Memory B cell (primary cell): ENCODE measurements around the gene NGFR.
"Not testable (repeated sequence)": the region's sequence is repeated elsewhere in the genome, so short reads cannot be mapped to it uniquely, and the experiment has no call there.

Experiments
- ATAC-seq: fragments of 150-1000 bp; cut with Tn5 transposase; 2 replicates; pipeline ENCODE4 v1.10.0; 2021; ENCODE audit warnings: low read depth, mild to moderate bottlenecking, moderate library complexity
- DNase-seq, 2 donors: peaks; one replicate each; pipeline ENCODE4 v3.0.0; 2022; ENCODE audit warnings: low spot score in 2 of 2
- H3K27ac Mint-ChIP-seq: one replicate; pipeline ENCODE4 v1.8.0; 2022; ENCODE audit warnings: mild to moderate bottlenecking, moderate library complexity, mixed read lengths
- H3K27me3 Mint-ChIP-seq: one replicate; pipeline ENCODE4 v1.8.0; 2022; ENCODE audit warnings: mixed read lengths
- H3K36me3 Mint-ChIP-seq: one replicate; pipeline ENCODE4 v1.8.0; 2022; ENCODE audit warnings: mild to moderate bottlenecking, mixed read lengths
- H3K4me1 Mint-ChIP-seq: one replicate; pipeline ENCODE4 v1.8.0; 2022; ENCODE audit warnings: mixed read lengths
- H3K4me3 Mint-ChIP-seq: one replicate; pipeline ENCODE4 v1.8.0; 2022; ENCODE audit warnings: mild to moderate bottlenecking, moderate library complexity, mixed read lengths
- H3K9me3 Mint-ChIP-seq: one replicate; pipeline ENCODE4 v1.8.0; 2022; ENCODE audit warnings: mixed read lengths

The NGFR gene

GRCh38 chr17:49546546-49547535 is 51.7 kb downstream of the NGFR start:
- Mint-ChIP-seq H3K27me3 (peaks cover 9% of the 10 kb centered on the region), H3K27ac (no peak overlapping the region), H3K4me3 (no peak overlapping the region), H3K4me1 (no peaks in the 10 kb centered on the region), H3K36me3 (no peaks in the 10 kb centered on the region), H3K9me3 (peaks cover 4% of the 10 kb centered on the region)
- ATAC-seq (no peak), DNase-seq (no peak)

- ATAC-seq (no peak), DNase-seq (no peak)
- H3K27ac Mint-ChIP-seq: no peak overlapping the region
- H3K4me3 Mint-ChIP-seq: no peak overlapping the region
- H3K4me1 Mint-ChIP-seq: no peaks in the 10 kb centered on the region
- H3K27me3 Mint-ChIP-seq: peaks cover 9% of the 10 kb centered on the region
- H3K36me3 Mint-ChIP-seq: no peaks in the 10 kb centered on the region
- H3K9me3 Mint-ChIP-seq: peaks cover 4% of the 10 kb centered on the region
These were observed 52.5 kb downstream of the NGFR start for GRCh38 chr17:49547566-49547965.

- H3K4me3 Mint-ChIP-seq: no peak overlapping the region
- DNase-seq (no peak), ATAC-seq (no peak)
- H3K9me3 Mint-ChIP-seq: peaks cover 4% of the 10 kb centered on the region
- H3K4me1 Mint-ChIP-seq: peaks cover 3% of the 10 kb centered on the region
- peaks cover 9% of the 10 kb centered on the region for H3K27me3 Mint-ChIP-seq
- no peaks in the 10 kb centered on the region for H3K36me3 Mint-ChIP-seq
- H3K27ac Mint-ChIP-seq: no peak overlapping the region
These were observed 53.0 kb downstream of the NGFR start for GRCh38 chr17:49548051-49548505.

- Mint-ChIP-seq H3K27me3 (peaks cover 9% of the 10 kb centered on the region), H3K36me3 (no peaks in the 10 kb centered on the region), H3K4me1 (peaks cover 7% of the 10 kb centered on the region), H3K4me3 (no peak overlapping the region), H3K9me3 (peaks cover 4% of the 10 kb centered on the region), H3K27ac (no peak overlapping the region)
- DNase-seq (no peak), ATAC-seq (no peak)
These were observed 53.6 kb downstream of the NGFR start for GRCh38 chr17:49548506-49549310.

- Mint-ChIP-seq H3K27ac (no peak overlapping the region), H3K9me3 (no peaks in the 10 kb centered on the region), H3K36me3 (no peaks in the 10 kb centered on the region), H3K4me3 (no peak overlapping the region), H3K27me3 (peaks cover 7% of the 10 kb centered on the region), H3K4me1 (peaks cover 8% of the 10 kb centered on the region)
- DNase-seq: no peak
- no peak for ATAC-seq
These were observed 54.2 kb downstream of the NGFR start for GRCh38 chr17:49549311-49549605.

- DNase-seq (no peak), ATAC-seq (no peak)
- no peak overlapping the region for H3K4me3 Mint-ChIP-seq
- H3K27me3 Mint-ChIP-seq: peaks cover 7% of the 10 kb centered on the region
- no peak overlapping the region for H3K27ac Mint-ChIP-seq
- peaks cover 8% of the 10 kb centered on the region for H3K4me1 Mint-ChIP-seq
- H3K9me3 Mint-ChIP-seq: no peaks in the 10 kb centered on the region
- H3K36me3 Mint-ChIP-seq: no peaks in the 10 kb centered on the region
These were observed 54.9 kb downstream of the NGFR start for GRCh38 chr17:49549691-49550678.

GRCh38 chr17:49550764-49551163 is 55.7 kb downstream of the NGFR start:
- not testable (repeated sequence) for H3K27me3 Mint-ChIP-seq, ATAC-seq, H3K36me3 Mint-ChIP-seq, H3K27ac Mint-ChIP-seq, DNase-seq, H3K4me1 Mint-ChIP-seq, H3K4me3 Mint-ChIP-seq, H3K9me3 Mint-ChIP-seq

- Mint-ChIP-seq H3K4me3 (no peak overlapping the region), H3K4me1 (peaks cover 11% of the 10 kb centered on the region), H3K9me3 (no peaks in the 10 kb centered on the region), H3K36me3 (no peaks in the 10 kb centered on the region), H3K27ac (no peak overlapping the region), H3K27me3 (peaks cover 7% of the 10 kb centered on the region)
- DNase-seq: no peak
- ATAC-seq: no peak
These were observed 56.4 kb downstream of the NGFR start for GRCh38 chr17:49551221-49552069.

- ATAC-seq: no peak
- Mint-ChIP-seq H3K9me3 (no peaks in the 10 kb centered on the region), H3K4me3 (no peak overlapping the region), H3K27me3 (peaks cover 3% of the 10 kb centered on the region), H3K4me1 (peaks cover 11% of the 10 kb centered on the region), H3K36me3 (no peaks in the 10 kb centered on the region), H3K27ac (no peak overlapping the region)
- DNase-seq: no peak
These were observed 57.1 kb downstream of the NGFR start for GRCh38 chr17:49552070-49552751.

GRCh38 chr17:49553676-49554335 is 58.7 kb downstream of the NGFR start:
- no peak overlapping the region for H3K27ac Mint-ChIP-seq
- H3K27me3 Mint-ChIP-seq: peaks cover 3% of the 10 kb centered on the region
- H3K36me3 Mint-ChIP-seq: no peaks in the 10 kb centered on the region
- H3K9me3 Mint-ChIP-seq: no peaks in the 10 kb centered on the region
- DNase-seq (no peak), ATAC-seq (no peak)
- H3K4me3 Mint-ChIP-seq: no peak overlapping the region
- H3K4me1 Mint-ChIP-seq: peaks cover 14% of the 10 kb centered on the region

GRCh38 chr17:49554694-49555494 is 59.8 kb downstream of the NGFR start:
- Mint-ChIP-seq H3K36me3 (no peaks in the 10 kb centered on the region), H3K4me1 (peaks cover 14% of the 10 kb centered on the region), H3K27me3 (peaks cover 3% of the 10 kb centered on the region), H3K4me3 (no peak overlapping the region), H3K27ac (no peak overlapping the region), H3K9me3 (no peaks in the 10 kb centered on the region)
- DNase-seq: no peak
- ATAC-seq: no peak
